GM21367 (cell line): ENCODE results near the gene BLM.

Experiments
- ATAC-seq: cut with Tn5 transposase; IDR thresholded peaks from one replicate; pipeline ENCODE4 v1.9.1; 2021; ENCODE audit not compliant: unreplicated experiment

BLM gene

DNA sequence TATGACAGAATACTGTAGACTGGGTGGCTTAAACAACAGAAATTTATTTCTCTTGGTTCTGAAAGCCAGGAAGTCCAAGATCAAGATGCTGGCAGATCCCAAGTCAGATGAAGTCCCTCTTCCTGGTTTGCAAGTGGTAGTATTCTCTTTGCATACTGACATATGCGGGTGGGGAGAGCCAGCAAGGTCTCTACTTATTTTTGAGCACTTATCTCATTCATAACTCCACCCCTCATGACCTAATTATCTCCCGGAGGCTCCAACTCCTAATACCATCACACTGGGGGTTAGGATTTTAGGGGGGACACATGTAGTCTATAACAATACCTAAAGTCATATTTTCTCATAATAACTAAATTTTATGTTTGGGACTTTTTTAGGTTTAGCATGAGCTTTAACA lies 65.3 kb downstream of the BLM start:
- ATAC-seq, result no peak

DNA sequence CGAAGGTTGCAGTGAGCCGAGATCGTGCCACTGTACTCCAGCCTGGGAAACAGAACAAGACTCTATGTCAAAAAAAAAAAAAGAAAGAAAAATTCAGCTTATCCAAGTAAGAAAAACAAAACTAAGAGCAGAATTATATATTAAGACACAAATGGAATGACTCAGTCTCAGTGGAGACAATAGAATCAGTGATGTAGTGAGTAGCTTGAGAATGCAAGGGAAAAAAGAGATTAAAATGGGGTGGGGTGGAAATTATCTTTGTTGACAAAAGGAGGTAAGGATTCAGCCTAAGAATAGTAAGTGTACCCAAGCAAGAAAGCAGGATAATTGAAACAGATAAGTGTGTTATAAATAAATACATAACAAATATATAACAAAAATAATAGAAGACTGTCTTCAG lies 70.7 kb downstream of the BLM start:
- ATAC-seq, result no peak

GRCh38 chr15:90789462-90789861 lies 72.3 kb downstream of the BLM start:
- no peak for ATAC-seq

GRCh38 chr15:90790057-90790456 lies 72.9 kb downstream of the BLM start:
- ATAC-seq, result no peak

DNA sequence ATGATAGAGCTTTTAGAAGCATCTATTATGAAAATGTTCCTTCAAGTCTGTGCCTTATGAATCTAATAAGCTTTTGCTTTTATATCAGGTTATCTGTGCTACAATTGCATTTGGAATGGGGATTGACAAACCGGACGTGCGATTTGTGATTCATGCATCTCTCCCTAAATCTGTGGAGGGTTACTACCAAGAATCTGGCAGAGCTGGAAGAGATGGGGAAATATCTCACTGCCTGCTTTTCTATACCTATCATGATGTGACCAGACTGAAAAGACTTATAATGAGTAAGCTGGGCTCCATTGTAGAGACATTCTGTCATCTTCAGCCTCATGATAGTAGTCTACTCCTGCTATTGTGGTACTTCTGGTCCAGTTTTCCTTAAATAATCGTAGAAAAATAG lies 73.4 kb downstream of the BLM start:
- no peak for ATAC-seq

DNA sequence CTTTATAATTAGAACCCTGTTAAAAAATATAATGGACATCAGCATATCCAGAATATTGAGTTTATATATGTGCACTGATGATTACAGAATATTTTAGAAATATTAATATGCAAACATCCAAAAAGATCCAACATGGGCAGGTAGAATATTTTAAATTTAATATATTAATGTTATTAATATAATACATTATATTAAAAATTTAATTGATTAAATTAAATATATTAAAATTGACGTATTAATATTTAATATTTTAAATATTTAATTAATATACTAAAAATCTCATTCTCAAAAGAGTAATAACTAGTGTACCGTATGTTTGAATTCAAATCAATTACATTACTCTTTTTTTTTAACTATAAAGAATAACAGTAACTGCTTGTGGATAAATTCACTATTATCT lies 77.4 kb downstream of the BLM start:
- ATAC-seq, result no peak

GRCh38 chr15:90799639-90800170 lies 82.6 kb downstream of the BLM start:
- no peak for ATAC-seq

DNA sequence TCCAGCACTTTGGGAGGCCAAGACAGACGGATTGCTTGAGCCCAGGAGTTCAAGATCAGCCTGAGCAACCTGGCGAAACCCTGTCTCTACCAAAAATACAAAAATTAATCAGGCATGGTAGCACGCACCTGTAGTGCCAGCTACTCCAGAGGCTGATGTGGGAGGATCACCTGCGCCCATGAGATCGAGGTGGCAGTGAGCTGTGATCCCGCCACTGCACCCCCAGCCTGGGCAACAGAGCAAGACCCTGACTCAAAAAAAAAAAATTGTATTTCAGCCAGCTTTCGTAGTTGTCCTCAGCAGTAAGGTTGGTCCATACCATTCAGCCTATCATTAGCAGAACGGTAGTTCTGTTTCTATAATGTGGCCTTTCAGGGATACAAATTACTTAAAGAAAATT lies 84.7 kb downstream of the BLM start:
- ATAC-seq, result no peak

GRCh38 chr15:90807074-90807785 lies 90.1 kb downstream of the BLM start:
- no peak for ATAC-seq

DNA sequence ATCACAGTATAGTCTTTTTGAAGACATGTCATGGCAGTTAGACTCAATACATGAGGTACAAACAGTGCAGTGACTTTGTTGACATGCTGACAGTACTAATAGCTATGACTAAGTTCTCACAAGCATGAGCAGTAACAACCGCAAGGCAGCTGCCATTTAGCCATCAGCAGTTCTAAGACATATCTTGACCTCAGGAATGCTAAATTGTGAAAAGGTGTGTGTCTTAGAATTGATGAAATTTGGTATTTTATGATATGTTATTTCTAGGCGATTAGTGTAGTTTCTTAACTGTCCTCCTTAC lies 90.6 kb downstream of the BLM start:
- no peak for ATAC-seq

- ATAC-seq, result no peak
Measured at GRCh38 chr15:90808517-90809235, 91.5 kb downstream of the BLM start.

DNA sequence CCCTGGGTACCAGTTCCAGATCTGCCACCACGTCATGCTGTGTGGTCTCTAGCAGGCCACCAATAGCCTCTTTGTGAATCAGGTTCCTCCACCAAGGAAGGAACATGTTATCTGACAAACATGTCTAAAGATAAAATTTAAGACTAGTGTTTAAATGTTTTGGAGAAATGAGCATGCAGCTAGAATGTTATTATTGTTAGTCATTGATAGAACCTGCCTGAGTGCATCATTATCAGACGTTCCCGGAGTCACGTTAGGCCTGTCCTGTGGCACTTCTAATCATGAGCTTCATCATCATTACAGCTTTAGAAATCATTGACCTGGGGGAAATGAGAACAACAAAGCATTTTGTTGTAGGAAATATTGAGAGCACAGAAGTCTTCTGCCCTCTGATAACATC lies 92.4 kb downstream of the BLM start:
- ATAC-seq, result no peak

DNA sequence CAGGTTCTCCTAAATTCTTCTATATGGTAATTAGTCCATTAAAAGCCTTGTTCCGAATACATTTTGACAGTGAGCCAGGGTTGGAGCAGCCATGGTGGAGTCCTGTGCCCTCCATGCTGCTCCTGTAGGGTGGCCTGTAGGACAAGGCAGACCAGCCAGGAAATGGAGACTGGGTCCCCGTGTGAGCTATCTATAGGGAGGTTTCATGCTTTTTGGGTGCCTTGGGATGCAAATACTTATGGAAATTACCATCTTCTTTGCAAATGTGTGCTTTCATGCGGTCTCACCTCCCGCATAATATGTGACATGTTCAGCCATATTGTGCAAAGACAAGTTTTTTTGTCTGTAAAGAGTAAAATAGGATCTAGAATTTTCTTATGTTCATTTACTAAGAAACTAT lies 93.2 kb downstream of the BLM start:
- ATAC-seq, result no peak

GRCh38 chr15:90812171-90812957 lies 95.2 kb downstream of the BLM start:
- no peak for ATAC-seq

GRCh38 chr15:90812958-90813265 lies 95.8 kb downstream of the BLM start:
- no peak for ATAC-seq

DNA sequence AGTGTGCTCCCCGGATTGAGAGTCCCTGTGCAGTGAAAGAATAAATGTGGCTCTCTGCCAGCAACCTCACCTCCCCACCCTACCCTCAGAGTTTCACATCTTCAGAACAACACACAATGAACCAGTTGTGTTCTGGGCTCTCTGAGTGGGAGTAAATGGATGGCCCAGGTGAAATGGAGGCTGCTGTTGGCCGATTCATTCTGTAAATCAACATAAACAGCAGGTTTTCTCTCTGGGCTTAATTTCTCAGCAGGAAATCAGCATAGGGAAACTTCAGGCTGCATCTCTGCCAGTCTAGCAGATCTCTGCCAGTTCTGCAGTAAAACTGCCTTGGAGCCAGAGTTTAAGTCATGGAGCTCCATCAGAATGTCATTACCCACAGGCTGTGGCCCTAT lies 96.6 kb downstream of the BLM start:
- ATAC-seq, result no peak

DNA sequence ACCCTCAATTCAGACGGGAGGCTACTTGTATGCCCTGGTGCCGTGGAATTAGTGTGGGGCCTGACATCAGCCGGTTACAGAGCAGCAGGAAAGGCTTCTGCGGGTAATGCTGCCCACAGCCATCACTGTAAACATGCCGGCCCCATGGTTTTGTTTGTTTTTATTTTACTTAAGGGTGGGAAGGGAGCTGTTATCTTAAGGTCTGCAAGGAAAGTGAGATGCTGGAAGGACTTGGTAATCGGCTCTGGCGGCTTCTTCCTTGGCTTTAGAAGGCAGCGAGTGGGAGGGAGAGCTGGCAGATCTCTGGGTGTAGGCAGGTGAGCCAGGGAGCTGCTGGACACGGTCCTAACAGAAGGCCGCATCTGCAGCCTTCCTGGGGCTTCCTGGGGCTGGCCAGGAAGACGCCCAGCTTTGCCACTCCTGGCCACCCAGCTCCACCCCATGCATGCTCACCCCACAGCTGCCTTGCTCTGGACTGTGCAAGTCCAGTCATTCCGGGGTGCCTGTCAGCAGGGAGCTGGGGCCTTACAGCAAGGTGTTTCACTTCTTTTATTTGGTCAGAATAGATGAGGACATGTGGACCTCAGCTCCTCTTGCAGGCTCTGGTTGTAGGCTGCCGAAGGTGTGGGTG lies 97.2 kb downstream of the BLM start:
- no peak for ATAC-seq

- ATAC-seq, result no peak
Measured at GRCh38 chr15:90816401-90817116, 99.4 kb downstream of the BLM start.

DNA sequence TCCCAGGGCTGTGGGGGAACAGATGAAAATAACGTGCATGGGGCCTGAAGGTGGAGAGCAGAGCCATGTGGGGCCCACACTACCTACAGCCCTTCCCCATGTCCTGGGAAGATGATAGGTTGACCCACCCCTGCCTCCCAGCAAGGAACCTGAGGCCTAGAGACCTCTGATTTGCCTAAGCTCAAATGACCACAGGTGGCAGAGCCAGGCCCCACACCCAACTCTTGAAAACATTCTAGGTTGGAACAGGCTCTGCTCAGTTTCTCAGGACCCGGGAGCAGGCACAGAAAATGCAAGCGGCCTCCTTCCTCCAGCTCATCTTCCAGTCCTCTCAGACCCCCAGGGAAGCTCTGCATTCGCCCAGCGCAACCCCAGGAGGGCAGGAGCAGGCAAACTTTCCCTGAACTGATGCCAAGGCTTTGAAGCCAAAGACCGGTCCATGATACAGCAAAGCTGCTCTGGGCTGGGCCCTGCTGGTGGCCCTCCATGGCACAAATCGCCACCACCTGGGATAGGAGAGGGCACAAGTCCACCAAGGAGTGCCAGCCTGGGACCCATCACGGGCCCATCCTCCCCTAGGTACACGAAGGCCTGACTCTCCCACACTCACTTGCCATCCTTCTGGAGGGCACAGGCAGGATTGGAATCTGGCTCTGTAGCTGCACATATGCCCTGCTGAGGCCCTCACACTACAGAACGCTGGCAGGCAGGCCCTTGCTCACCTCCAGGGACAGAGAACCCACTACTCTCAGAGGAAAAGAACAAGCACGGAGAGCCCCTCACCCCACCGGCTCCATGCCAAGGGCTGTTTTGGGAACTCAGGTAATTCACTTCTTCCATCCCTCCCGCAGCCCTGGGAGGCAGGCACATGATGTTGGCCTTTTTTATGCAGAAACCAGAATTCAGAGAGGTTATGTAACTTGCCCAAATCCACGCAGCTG lies 100.2 kb downstream of the BLM start:
- ATAC-seq, result no peak
